ENCODE data around the gene EFNB2.

The EFNB2 gene

GRCh38 chr13:106550570-106551135 lies 15.2 kb upstream of the EFNB2 start:
- DNase-seq, result no peak

GRCh38 chr13:106548064-106548696 lies 12.7 kb upstream of the EFNB2 start:
- DNase-seq, result no peak

- no peak for DNase-seq
These were observed 6.4 kb upstream of the EFNB2 start for GRCh38 chr13:106541826-106542225.

- DNase-seq, result no peak
These were observed 5.2 kb upstream of the EFNB2 start for GRCh38 chr13:106540613-106541012.

GRCh38 chr13:106537521-106537920 lies 2.1 kb upstream of the EFNB2 start:
- DNase-seq, result no peak

- peak; percentile 74 for DNase-seq
These were observed 977 bp upstream of the EFNB2 start for GRCh38 chr13:106536244-106537034.

- peak; percentile 17 for DNase-seq
These were observed 567 bp downstream of the EFNB2 start for GRCh38 chr13:106534639-106535551.

- peak; percentile 9 for DNase-seq
These were observed 1.4 kb downstream of the EFNB2 start for GRCh38 chr13:106533943-106534638.

GRCh38 chr13:106533101-106533942 lies 2.1 kb downstream of the EFNB2 start:
- DNase-seq, result peak; percentile 1

GRCh38 chr13:106532111-106532929 lies 3.1 kb downstream of the EFNB2 start:
- no peak for DNase-seq

- no peak for DNase-seq
These were observed 4.4 kb downstream of the EFNB2 start for GRCh38 chr13:106530980-106531481.

GRCh38 chr13:106530171-106530851 lies 5.2 kb downstream of the EFNB2 start:
- DNase-seq, result no peak

GRCh38 chr13:106529415-106530170 lies 5.9 kb downstream of the EFNB2 start:
- DNase-seq, result no peak

GRCh38 chr13:106528718-106529414 lies 6.6 kb downstream of the EFNB2 start:
- no peak for DNase-seq

GRCh38 chr13:106527826-106528225 lies 7.6 kb downstream of the EFNB2 start:
- no peak for DNase-seq

GRCh38 chr13:106527445-106527801 lies 8.0 kb downstream of the EFNB2 start:
- DNase-seq, result no peak

GRCh38 chr13:106526738-106527444 lies 8.6 kb downstream of the EFNB2 start:
- no peak for DNase-seq

GRCh38 chr13:106525865-106526264 lies 9.6 kb downstream of the EFNB2 start:
- no peak for DNase-seq
